HepG2 (cell line): ENCODE results near the gene RASAL1. TPM values are rescaled to one million over a fixed set of nuclear protein-coding genes. Genes with fewer than 3 reads are reported as not detected.

Source experiments
- ATAC-seq: fragments of 200-7000 bp; cut with Tn5 transposase; 3 replicates; pipeline ENCODE4 v1.9.1; 2020; ENCODE audit warnings: mild to moderate bottlenecking, moderate library complexity
- BruUV-seq: library from RNA; stranded (reverse); fragments of 400-500 nt; replicated peaks from 2 replicates; lab custom pipeline; 2021; lab: Mats Ljungman, UMichigan
- CTCF ChIA-PET: fragments of 300-600 bp; formaldehyde crosslinking; extraction: SDS; loops from one replicate; lab custom pipeline; 2021; ENCODE audit warnings: low total read pairs, inconsistent platforms, low intra/inter-chr PET ratio; lab: Yijun Ruan, JAX
- POLR2A ChIA-PET: fragments of 350-600 bp; sonication (Branson Sonifier 250); formaldehyde crosslinking; loops from one replicate; lab custom pipeline; 2020; ENCODE audit warnings: antibody characterized with exemption, inconsistent platforms; lab: Yijun Ruan, JAX
- DNase-seq: peaks from one replicate; pipeline ENCODE4 v3.0.0-alpha.2; 2015; ENCODE audit warnings: low spot score
- FAIRE-seq: peaks from 3 replicates; lab custom pipeline; 2011; peaks lifted over from hg19 to GRCh38; lab: Jason Lieb, UNC
- H2AFZ ChIP-seq: one replicate; pipeline ENCODE4 v1.6.1; 2011; ENCODE audit warnings: low read length, inconsistent platforms
- H3K27ac ChIP-seq: fragments of 300-600 bp; 3 replicates; pipeline ENCODE4 v1.8.0; 2011; ENCODE audit warnings: mixed run types, mild to moderate bottlenecking, mixed read lengths, low read length, inconsistent platforms; ENCODE audit not compliant: insufficient read depth; ENCODE audit errors: extremely low read length
- H3K27me3 ChIP-seq, 2 experiments: fragments of 200-600 bp in 1 of 2; 2 replicates in 1 of 2; 3 replicates in 1 of 2; pipeline versions ENCODE4 v1.6.0 to v1.8.0; 2011; ENCODE audit warnings: low read length in 2 of 2, mild to moderate bottlenecking in 2 of 2, moderate library complexity in 2 of 2, inconsistent platforms in 1 of 2; ENCODE audit not compliant: insufficient read depth in 2 of 2, control insufficient read depth in 1 of 2
- H3K36me3 ChIP-seq, 2 experiments: fragments of 200-600 bp in 1 of 2; replicated peaks in 1 of 2; 2 replicates in 1 of 2; 3 replicates in 1 of 2; pipeline versions ENCODE4 v1.5.1 to v1.8.0; 2011; ENCODE audit warnings: low read length in 2 of 2, inconsistent platforms in 1 of 2; ENCODE audit not compliant: insufficient read depth in 2 of 2, control insufficient read depth in 1 of 2
- H3K4me1 ChIP-seq: 2 replicates; pipeline ENCODE4 v1.5.1; 2012; ENCODE audit warnings: low read length, inconsistent platforms; ENCODE audit not compliant: insufficient read depth
- H3K4me2 ChIP-seq: 2 replicates; pipeline ENCODE4 v1.6.0; 2011; ENCODE audit warnings: low read depth, low read length, inconsistent platforms
- H3K4me3 ChIP-seq, 3 experiments: fragments of 200-600 bp in 1 of 3; sonication (generic), shearing (Covaris generic) in 1 of 3; replicated peaks in 1 of 3; 2 replicates each; pipeline ENCODE4 v1.5.1; 2011 to 2016; ENCODE audit warnings: low read length in 3 of 3, inconsistent platforms in 2 of 3, low read depth in 2 of 3, mild to moderate bottlenecking in 2 of 3, control low read depth in 1 of 3, mixed read lengths in 1 of 3; ENCODE audit not compliant: insufficient read depth in 1 of 3
- H3K79me2 ChIP-seq: one replicate; pipeline ENCODE4 v1.6.1; 2011; ENCODE audit warnings: low read length, inconsistent platforms; ENCODE audit not compliant: insufficient read depth
- H3K9ac ChIP-seq: 2 replicates; pipeline ENCODE4 v1.6.0; 2011; ENCODE audit warnings: mild to moderate bottlenecking, low read depth, low read length, inconsistent platforms; ENCODE audit not compliant: insufficient read depth
- H3K9me3 ChIP-seq: 2 replicates; pipeline ENCODE4 v1.5.1; 2012; ENCODE audit warnings: mild to moderate bottlenecking, low read length
- H4K20me1 ChIP-seq: 2 replicates; pipeline ENCODE4 v1.6.0; 2011; ENCODE audit warnings: inconsistent platforms, mild to moderate bottlenecking, low read length, moderate library complexity; ENCODE audit not compliant: insufficient read depth
- AHR ChIP-seq: IDR thresholded peaks from 2 replicates; pipeline ENCODE4 v1.6.1; 2018; ENCODE audit warnings: missing genetic modification reagents, missing compliant biosample characterization
- GABPB1 ChIP-seq: IDR thresholded peaks from 2 replicates; pipeline ENCODE4 v1.6.1; 2016; ENCODE audit warnings: mild to moderate bottlenecking, missing genetic modification reagents, moderate library complexity, missing compliant biosample characterization
- MEIS1 ChIP-seq: sonication (generic); formaldehyde crosslinking; IDR thresholded peaks from 2 replicates; pipeline ENCODE4 v1.9.0; 2021; ENCODE audit warnings: mild to moderate bottlenecking, missing genetic modification reagents, moderate library complexity, borderline replicate concordance
- MXD3 ChIP-seq: IDR thresholded peaks from 2 replicates; pipeline ENCODE4 v1.6.1; 2016; ENCODE audit warnings: mild to moderate bottlenecking, missing biosample characterization, missing genetic modification reagents
- NFKB2 ChIP-seq: sonication (generic); formaldehyde crosslinking; IDR thresholded peaks from 2 replicates; pipeline ENCODE4 v1.4.0; 2020; ENCODE audit warnings: missing genetic modification reagents, borderline replicate concordance
- NRL ChIP-seq: sonication (generic); formaldehyde crosslinking; IDR thresholded peaks from 2 replicates; pipeline ENCODE4 v1.5.0; 2020; ENCODE audit warnings: missing genetic modification reagents, mild to moderate bottlenecking, moderate library complexity, borderline replicate concordance
- PHF20 ChIP-seq: sonication (generic); formaldehyde crosslinking; IDR thresholded peaks from 2 replicates; pipeline ENCODE4 v1.5.0; 2020; ENCODE audit warnings: mild to moderate bottlenecking, missing genetic modification reagents
- SALL1 ChIP-seq: sonication (generic); formaldehyde crosslinking; IDR thresholded peaks from 2 replicates; pipeline ENCODE4 v1.8.0; 2022; ENCODE audit warnings: mild to moderate bottlenecking, missing genetic modification reagents
- TSC22D2 ChIP-seq: sonication (generic); formaldehyde crosslinking; IDR thresholded peaks from 2 replicates; pipeline ENCODE4 v1.5.1; 2020; ENCODE audit warnings: missing genetic modification reagents, mild to moderate bottlenecking, borderline replicate concordance
- ZKSCAN8 ChIP-seq: IDR thresholded peaks from 2 replicates; pipeline ENCODE4 v1.6.1; 2016; ENCODE audit warnings: borderline replicate concordance, missing genetic modification reagents, missing compliant biosample characterization
- ZMAT3 ChIP-seq: sonication (generic); formaldehyde crosslinking; conservative IDR thresholded peaks from 2 replicates; pipeline ENCODE4 v1.7.0; 2021; ENCODE audit warnings: missing genetic modification reagents
- ZNF124 ChIP-seq: sonication (generic); formaldehyde crosslinking; IDR thresholded peaks from 2 replicates; pipeline ENCODE4 v1.4.0; 2020; ENCODE audit warnings: missing genetic modification reagents
- ZNF232 ChIP-seq: sonication (generic); formaldehyde crosslinking; IDR thresholded peaks from 2 replicates; pipeline ENCODE4 v1.4.0; 2020; ENCODE audit warnings: missing genetic modification reagents, borderline replicate concordance
- ZNF331 ChIP-seq: sonication (generic); formaldehyde crosslinking; IDR thresholded peaks from 2 replicates; pipeline ENCODE4 v1.4.0; 2020; ENCODE audit warnings: missing genetic modification reagents
- ZNF816 ChIP-seq: sonication (generic); formaldehyde crosslinking; IDR thresholded peaks from 2 replicates; pipeline ENCODE4 v1.8.0; 2022; ENCODE audit warnings: missing genetic modification reagents, mild to moderate bottlenecking, borderline replicate concordance
- ZSCAN21 ChIP-seq: sonication (generic); formaldehyde crosslinking; IDR thresholded peaks from 2 replicates; pipeline ENCODE4 v1.8.0; 2022; ENCODE audit warnings: mild to moderate bottlenecking, missing genetic modification reagents, moderate library complexity, borderline replicate concordance
- ZSCAN9 ChIP-seq: IDR thresholded peaks from 2 replicates; pipeline ENCODE4 v1.6.1; 2016; ENCODE audit warnings: borderline replicate concordance
- WGBS: methylation state at CpG from one replicate; pipeline ENCODE4 v1.1.6; 2017; ENCODE audit warnings: low lambda C conversion rate; 5-methylcytosine and 5-hydroxymethylcytosine counted together
- in situ Hi-C: cut with HindIII; loops from 2 replicates; pipeline ENCODE4 v1.10.0; 2017; ENCODE audit warnings: low pct_unique_long_range_greater_than_20kb; ENCODE audit not compliant: extremely low pct_ligation_motif_present
- intact Hi-C: fragments of 100-400 bp; cut with micrococcal nuclease; formaldehyde crosslinking; loops from one replicate; pipeline ENCODE4 v1.10.0; 2022; ENCODE audit not compliant: unreplicated experiment
- polyA plus RNA-seq, 8 experiments: library from polyadenylated mRNA; depleted of rRNA in 3 of 8; stranded (reverse) in 7 of 8; unstranded in 1 of 8; fragments of >200 nt; fragmentation: Illumina TruSeq in 4 of 8; extraction: Trizol in 4 of 8; gene quantifications; 2 replicates each; pipeline versions ENCODE4 v1.2.1 to v1.2.3, GENCODE V29; 2011 to 2016; ENCODE audit warnings: low read depth in 4 of 8, missing spikeins in 1 of 8, mixed read lengths in 1 of 8; ENCODE audit not compliant: insufficient read depth in 1 of 8
- total RNA-seq, 5 experiments: library from RNA; depleted of rRNA; stranded (reverse); fragments of >200 nt; fragmentation: Illumina TruSeq; extraction: Trizol; gene quantifications; 2 replicates each; pipeline ENCODE4 v1.2.3, GENCODE V29; 2016; ENCODE audit warnings: low read depth in 1 of 5
- TF ChIP-seq, protein P1 (sequence below): sonication (generic); formaldehyde crosslinking; IDR thresholded peaks from 2 replicates; pipeline ENCODE4 v1.4.0; 2020; ENCODE audit warnings: missing genetic modification reagents

RASAL1 gene
- total and polyA plus RNA-seq, 2 of the 13 experiments (the other 11 are each of a cell fraction or from before 2014, with no cell fraction given), result not detected

DNA sequence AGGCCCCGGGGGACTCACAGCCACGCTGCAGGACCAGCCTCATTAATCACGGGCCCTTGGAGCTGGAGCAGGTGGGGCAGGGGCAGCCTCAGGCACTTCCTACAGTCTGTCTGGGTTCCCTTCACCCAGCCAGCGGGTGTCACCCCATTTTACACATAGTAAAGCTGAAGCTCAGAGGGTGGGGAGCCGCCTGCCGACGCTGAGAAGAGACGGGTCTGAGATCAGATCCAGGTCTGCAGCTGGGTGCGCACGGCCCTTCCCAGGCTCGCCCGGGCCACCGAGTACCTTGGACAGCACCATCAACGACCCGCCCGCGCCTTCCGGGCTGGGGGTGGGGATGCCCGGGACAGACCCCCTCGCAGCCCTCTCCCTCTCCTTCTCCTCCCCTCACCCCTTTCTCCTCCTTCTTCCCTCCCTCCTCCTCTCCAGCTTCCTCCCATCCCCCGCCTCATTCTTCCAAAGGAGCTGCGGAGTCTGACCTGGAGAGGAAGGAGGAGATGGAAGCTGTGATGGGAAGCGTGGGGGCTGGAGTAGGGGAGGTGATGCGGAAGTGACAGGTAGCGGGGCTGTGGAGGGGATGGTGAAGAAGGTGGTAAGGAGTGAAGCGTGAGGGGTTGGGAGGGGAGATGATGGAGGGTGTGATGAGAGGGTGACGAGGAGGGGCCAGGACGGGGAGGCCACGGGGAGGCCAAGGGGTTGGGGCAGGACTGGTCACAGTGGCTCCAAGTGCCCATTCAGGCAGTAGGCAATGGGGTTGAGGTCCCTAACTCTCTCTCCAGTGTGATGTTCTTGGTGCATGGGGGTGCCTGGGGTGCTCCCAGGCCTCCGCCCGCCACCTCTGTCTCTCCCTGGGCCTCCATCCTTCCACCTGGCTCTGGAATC is 70.2 kb downstream of the RASAL1 start:
- peak; percentile 55 for ATAC-seq
- Histone ChIP-seq H3K36me3 (no peaks in the 10 kb centered on the region), H3K27ac (no peak overlapping the region), H3K4me1 (peaks cover 12% of the 10 kb centered on the region), H3K4me2 (no peak overlapping the region), H3K4me3 (no peak overlapping the region), H3K79me2 (no peaks in the 10 kb centered on the region), H4K20me1 (no peaks in the 10 kb centered on the region), H3K9ac (no peak overlapping the region), H3K9me3 (no peaks in the 10 kb centered on the region), H3K27me3 (peaks cover 3 to 10% of the 10 kb centered on the region in 2 experiments; a peak in 4 of 5 replicates), H2AFZ (no peak overlapping the region)
- ChIA-PET POLR2A (no interaction called here), CTCF (no interaction called here)
- no peak for FAIRE-seq
- in situ Hi-C loops (no loop called here), intact Hi-C loops (no loop called here)
- 26% methylated on average over 22 of the region's 31 CpGs for WGBS
- DNase-seq, result no peak
- BruUV-seq, result no TSS peak
- TF ChIP-seq ZSCAN21 (CRISPR knock-in tag) (0 out of 2 replicates have a peak, but pooled peaks have one; percentile 30), NFKB2 (CRISPR knock-in tag) (peak; percentile 57; the same call in 1 of the 2 replicates), GABPB1 (CRISPR knock-in tag) (peak; percentile 38; the same call in 1 of the 2 replicates), ZNF331 (CRISPR knock-in tag) (peak; percentile 55; the same call in 1 of the 2 replicates), MXD3 (CRISPR knock-in tag) (peak; percentile 46; the same call in 1 of the 2 replicates), ZKSCAN8 (no peak), ZSCAN9 (CRISPR knock-in tag) (0 out of 2 replicates have a peak, but pooled peaks have one; percentile 55), TSC22D2 (CRISPR knock-in tag) (0 out of 2 replicates have a peak, but pooled peaks have one; percentile 32), MEIS1 (CRISPR knock-in tag) (0 out of 2 replicates have a peak, but pooled peaks have one; percentile 26), AHR (CRISPR knock-in tag) (0 out of 2 replicates have a peak, but pooled peaks have one; percentile 64), NRL (CRISPR knock-in tag) (0 out of 2 replicates have a peak, but pooled peaks have one; percentile 17), PHF20 (0 out of 2 replicates have a peak, but pooled peaks have one; percentile 25), ZNF232 (CRISPR knock-in tag) (peak; percentile 56; the same call in 1 of the 2 replicates), ZNF816 (CRISPR knock-in tag) (no peak), ZNF124 (CRISPR knock-in tag) (0 out of 2 replicates have a peak, but pooled peaks have one; percentile 50), SALL1 (CRISPR knock-in tag) (peak; percentile 60), ZMAT3 (CRISPR knock-in tag) (no peak)
- TF ChIP-seq, protein P1, sequence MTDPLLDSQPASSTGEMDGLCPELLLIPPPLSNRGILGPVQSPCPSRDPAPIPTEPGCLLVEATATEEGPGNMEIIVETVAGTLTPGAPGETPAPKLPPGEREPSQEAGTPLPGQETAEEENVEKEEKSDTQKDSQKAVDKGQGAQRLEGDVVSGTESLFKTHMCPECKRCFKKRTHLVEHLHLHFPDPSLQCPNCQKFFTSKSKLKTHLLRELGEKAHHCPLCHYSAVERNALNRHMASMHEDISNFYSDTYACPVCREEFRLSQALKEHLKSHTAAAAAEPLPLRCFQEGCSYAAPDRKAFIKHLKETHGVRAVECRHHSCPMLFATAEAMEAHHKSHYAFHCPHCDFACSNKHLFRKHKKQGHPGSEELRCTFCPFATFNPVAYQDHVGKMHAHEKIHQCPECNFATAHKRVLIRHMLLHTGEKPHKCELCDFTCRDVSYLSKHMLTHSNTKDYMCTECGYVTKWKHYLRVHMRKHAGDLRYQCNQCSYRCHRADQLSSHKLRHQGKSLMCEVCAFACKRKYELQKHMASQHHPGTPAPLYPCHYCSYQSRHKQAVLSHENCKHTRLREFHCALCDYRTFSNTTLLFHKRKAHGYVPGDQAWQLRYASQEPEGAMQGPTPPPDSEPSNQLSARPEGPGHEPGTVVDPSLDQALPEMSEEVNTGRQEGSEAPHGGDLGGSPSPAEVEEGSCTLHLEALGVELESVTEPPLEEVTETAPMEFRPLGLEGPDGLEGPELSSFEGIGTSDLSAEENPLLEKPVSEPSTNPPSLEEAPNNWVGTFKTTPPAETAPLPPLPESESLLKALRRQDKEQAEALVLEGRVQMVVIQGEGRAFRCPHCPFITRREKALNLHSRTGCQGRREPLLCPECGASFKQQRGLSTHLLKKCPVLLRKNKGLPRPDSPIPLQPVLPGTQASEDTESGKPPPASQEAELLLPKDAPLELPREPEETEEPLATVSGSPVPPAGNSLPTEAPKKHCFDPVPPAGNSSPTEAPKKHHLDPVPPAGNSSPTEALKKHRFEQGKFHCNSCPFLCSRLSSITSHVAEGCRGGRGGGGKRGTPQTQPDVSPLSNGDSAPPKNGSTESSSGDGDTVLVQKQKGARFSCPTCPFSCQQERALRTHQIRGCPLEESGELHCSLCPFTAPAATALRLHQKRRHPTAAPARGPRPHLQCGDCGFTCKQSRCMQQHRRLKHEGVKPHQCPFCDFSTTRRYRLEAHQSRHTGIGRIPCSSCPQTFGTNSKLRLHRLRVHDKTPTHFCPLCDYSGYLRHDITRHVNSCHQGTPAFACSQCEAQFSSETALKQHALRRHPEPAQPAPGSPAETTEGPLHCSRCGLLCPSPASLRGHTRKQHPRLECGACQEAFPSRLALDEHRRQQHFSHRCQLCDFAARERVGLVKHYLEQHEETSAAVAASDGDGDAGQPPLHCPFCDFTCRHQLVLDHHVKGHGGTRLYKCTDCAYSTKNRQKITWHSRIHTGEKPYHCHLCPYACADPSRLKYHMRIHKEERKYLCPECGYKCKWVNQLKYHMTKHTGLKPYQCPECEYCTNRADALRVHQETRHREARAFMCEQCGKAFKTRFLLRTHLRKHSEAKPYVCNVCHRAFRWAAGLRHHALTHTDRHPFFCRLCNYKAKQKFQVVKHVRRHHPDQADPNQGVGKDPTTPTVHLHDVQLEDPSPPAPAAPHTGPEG (CRISPR knock-in tag), result no peak
